HG02981 (cell line): ENCODE measurements around the gene MS4A6A.
"Not testable (repeated sequence)": the region's sequence is repeated elsewhere in the genome, so short reads cannot be mapped to it uniquely, and the experiment has no call there.

ENCODE experiments used
- ATAC-seq: cut with Tn5 transposase; IDR thresholded peaks from one replicate; pipeline ENCODE4 v1.9.1; 2021; ENCODE audit warnings: mild to moderate bottlenecking, moderate library complexity; ENCODE audit not compliant: unreplicated experiment

MS4A6A gene

DNA sequence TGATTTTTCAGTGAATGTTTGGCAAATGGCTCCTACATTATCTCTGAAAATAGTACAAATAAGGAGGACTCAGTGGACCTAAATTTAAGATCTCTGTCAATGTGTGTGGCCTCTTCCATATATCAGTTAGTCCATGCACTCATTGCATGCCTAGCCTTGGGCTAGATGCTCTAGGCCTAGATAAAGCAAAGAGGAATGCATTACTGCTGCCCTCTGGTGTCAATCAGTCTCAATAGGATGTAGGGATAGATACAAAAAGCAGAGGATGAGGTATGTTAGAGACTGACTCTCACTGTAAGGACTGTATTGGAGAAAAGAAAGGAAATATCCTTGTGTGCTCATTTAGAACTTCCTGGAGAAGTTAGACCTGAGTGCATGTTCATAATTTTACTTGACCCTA lies 52.4 kb downstream of the MS4A6A start:
- no peak for ATAC-seq

DNA sequence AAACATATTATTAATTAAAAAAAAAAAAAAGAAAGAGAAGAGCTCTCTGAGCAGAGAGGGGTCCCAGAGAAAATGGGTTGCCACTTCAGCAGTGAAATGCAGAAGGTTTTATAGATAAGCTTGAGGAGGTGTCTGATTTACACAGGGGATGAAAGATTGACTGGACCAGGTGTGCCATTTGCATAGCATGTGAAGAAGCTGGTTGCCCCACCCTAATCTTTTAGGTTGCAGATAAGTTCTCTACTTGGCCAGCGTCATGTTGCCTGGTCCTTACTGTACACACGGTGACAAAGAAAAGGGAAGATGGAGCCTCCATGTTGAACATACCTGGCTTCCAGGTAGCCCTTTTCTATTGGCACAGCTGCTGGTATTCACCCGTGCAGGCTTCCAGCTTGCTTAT lies 53.0 kb downstream of the MS4A6A start:
- ATAC-seq = no peak

DNA sequence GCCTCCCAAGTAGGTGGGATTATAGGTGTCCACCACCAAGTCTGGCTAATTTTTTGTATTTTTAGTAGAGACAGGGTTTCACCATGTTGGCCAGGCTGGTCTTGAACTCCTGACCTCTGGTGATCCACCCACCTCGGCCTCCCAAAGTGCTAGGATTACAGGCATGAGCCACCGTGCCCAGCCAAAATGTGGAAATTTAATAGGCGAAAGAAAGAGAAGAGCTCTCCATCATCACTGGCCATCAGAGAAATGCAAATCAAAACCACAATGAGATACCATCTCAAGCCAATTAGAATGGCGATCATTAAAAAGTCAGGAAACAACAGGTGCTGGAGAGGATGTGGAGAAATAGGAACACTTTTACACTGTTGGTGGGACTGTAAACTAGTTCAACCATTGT lies 54.0 kb downstream of the MS4A6A start:
- not testable (repeated sequence) for ATAC-seq

DNA sequence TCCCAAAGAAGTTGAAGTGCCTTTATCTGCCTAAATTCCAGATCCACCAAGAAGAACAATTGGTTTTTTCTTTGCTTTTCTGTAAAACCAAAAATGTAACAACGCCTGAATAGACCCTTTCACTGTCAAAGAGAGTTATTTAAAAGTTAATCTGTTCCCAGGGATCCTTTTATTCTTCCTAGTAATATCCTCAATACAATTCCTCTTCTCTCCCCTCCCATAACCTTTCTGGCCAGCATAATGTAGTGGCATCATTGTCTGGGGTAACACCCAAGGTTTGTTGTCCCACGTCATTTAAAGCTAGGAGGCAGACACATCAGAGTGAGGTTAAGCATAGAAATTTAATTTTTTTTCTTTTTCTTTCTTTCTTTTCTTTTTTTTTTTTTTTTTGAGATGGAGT lies 54.5 kb downstream of the MS4A6A start:
- no peak for ATAC-seq

DNA sequence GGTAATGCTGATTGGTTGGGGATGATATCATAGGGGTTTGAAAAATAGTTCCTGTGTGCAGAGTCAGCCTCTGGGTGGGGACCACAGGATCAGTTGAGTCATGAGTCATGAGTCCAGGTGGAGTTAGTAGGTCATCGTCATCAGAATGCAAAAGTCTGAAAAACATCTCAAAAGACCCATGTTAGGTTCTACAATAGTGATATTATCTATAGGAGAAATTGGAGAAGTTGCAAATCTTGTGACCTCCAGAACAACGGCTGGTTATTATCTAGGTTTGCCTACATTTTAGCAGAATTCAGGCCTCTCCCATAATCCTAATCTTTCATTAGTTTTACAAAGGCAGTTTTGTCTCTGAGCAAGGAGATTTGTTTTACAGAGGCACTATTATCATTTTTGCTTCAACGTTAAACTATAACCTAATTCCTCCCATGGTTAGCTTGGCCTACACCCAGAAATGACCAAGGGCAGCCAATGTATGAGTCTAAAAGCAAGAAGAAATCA lies 55.5 kb downstream of the MS4A6A start:
- ATAC-seq = no peak

DNA sequence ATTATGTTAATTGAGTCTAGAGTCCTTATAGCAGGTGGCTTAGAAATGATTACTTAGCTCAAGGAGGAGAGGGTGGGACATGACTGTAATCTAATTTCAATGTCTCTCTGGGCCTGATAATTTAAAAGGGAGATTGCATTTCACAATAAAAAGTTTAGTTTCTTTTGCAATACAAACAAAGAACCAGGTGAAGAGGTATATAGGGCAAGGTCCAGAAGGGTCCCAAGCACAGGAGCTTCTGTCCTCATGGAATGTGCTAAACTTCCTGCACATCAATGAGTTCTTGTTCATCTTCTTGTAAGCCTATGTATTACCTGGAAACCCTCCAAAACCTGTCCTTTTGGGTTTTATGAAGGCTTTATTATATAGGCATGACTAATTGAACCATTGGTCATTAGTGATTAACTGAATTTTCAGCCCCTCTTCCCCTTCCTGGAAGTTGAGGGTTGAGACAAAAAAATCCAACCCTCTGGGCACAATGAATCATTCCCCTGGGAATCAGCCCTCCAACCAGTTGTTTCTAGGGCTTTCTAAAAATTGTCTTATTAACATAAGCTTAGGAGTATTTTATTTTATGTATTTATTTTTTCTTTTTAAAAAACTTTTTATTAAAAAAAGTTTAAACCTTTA lies 56.8 kb downstream of the MS4A6A start:
- no peak for ATAC-seq

DNA sequence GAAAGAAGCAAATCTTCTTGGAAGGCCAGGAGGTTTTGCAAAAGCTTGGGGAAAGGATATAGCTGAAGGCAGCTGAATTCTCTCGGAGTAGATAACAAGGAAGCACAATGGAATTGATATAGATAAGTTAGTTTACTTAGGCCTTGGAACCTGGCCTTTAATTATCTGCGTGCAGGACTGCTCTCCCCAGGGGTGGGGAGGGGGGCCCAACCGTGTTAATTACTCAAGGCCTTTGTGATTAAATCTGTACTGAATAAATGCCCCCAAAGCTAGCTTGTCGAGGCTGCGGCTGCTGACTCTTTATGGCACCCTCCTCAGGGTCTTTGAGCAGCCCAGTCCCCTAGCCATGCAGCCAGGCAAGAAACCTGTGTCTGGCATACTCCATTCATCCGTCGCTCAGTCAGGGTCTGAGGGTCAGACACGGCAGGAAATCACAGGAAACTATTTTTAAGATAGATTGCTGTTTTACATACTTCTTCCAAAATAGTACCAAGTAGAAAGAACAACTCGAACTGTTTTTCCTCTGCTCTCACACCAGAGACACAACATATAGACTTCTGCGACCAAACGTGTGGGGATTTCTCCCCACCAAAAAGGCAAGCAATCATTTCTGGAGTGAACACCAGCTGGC lies 58.0 kb downstream of the MS4A6A start:
- no peak for ATAC-seq
